ENCODE results near the gene SHISAL1.

SHISAL1 gene

DNA sequence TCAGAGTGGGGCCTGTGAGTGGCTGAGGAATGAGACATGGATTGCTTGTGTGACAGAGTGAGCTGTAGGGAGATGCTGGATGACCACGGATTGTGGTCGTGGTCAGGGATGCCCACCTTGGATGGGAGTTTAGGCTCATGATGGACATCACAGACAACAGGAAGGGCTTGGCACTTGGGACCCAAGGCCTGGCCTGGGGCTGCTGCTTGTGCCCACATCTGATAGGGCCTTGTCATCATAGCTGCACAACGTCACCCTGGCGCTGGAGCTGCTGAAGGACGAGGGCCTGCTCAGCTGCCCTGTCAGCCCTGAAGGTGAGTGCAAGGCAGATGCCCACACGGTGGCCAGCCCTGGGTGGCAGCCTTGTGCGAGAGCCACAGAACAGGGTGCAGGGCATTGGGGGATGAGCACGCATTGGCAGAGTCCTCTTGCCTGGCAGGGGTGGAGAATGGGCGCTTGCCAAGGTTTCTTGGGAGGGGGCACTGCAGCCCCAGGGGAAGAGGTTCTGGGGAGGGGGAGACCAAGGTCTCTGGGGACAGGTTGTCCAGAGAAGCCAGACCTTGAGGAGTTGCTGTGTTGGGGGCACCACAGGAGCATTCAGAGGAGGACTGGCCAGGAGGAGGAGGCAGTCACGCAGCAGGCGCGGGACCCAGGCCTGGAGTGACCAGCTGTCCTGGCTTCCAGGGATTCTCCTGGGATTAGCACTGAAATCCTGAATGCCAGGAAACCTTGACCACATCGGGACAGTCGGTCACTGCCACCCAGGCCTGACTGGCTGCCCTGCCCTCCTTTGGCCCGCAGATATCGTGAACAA is 107.0 kb downstream of the SHISAL1 start:
- DNase-seq = no peak

DNA sequence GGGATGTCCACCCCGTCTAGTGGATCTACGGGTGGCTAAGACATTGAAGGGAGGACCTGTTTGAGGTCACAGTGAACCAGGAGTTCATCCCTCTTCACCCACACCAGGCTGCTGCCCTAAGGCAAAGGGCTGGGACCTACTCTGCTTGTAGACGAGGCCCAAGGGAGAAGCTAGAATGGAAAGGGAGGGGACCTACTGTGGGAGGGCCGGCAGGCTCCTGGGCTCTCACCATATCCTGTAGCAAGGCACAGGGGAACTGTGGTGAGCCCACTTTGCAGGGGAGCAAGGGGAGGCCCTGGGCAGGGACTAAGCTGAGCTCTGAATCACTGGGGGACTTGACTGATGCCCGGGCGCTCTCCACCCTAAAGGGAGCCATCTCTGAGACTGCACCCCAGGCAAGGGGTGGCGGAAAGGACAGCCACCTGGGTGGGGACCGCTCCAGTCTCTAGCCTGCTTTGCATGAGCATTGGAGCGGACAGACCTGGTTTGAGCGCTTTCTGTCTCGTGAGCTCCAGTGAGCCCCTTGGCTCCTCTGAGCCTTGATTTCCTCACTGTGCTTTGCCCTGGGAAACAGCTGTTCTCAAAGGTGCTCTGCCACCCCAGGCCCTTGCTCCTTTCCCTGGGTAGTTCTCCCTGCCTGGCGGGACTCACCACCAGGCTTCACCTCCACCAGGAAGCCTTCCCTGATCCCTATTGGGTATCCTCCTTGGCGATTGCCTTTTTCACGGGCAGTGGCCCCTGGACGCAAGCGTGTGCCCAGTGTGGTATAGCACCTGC is 107.8 kb downstream of the SHISAL1 start:
- DNase-seq = no peak

DNA sequence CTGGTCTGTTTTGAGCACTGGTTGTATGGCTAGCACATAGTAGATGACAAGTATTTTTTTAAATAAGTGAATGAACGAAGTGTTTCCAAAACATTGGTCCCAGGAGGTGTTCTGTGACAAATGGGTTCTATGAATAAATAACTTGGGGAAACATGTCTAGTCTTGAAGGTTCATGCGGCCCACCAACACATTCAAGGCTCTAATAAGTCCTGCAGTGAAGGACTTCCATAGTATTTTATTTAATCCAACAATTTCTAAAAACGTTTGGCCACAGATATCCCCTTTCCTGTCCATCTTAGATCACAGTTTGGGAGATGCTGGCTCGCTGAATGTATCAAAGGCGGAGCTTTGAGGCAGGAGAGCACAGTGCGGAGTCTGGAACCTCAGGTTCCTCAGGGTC is 109.5 kb downstream of the SHISAL1 start:
- DNase-seq = no peak

DNA sequence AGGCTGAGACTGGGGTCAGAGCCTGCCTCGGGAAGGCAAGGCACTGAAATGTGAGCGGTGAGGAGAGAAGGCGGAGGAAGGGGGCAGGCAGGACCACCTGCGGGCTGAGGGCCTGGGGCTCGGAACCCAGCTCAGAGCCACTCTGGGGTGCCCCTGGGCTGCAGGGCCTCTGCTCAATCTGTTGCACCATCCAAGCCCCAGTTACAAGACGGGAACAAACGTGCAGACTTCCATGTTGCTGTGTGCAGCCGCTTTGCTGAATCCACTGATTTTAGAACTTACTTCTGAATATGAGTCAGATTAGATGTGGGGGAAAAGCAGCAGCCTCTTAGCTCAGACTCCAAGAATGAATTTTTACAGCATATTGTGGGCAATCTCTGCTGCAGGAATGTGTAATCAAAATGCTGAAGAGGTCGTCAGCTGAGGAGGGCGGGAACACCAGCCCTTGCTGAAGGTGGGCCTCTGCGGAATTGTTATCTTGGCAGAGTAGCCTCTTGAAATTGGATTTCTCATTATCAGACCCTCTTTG is 110.4 kb downstream of the SHISAL1 start:
- no peak for DNase-seq

DNA sequence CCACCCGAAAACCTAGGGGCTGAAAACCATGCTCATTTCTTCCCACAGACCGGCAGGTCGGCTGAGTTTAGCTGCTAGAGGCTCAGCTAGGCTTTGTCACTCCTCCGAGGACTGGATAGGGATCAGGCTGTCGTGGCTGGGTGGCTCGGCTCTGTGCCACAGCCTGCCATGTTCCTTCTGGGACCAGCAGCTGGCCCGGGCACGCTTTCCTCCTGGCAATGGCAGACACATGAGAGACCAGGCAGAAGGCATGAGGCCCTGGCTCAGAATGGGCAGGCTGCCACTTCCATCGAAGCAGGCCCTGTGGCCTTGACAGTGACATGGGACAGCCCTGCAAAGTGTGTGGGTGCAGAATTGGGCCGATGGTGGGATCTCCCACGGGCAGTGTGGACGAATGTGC is 111.1 kb downstream of the SHISAL1 start:
- no peak for DNase-seq

DNA sequence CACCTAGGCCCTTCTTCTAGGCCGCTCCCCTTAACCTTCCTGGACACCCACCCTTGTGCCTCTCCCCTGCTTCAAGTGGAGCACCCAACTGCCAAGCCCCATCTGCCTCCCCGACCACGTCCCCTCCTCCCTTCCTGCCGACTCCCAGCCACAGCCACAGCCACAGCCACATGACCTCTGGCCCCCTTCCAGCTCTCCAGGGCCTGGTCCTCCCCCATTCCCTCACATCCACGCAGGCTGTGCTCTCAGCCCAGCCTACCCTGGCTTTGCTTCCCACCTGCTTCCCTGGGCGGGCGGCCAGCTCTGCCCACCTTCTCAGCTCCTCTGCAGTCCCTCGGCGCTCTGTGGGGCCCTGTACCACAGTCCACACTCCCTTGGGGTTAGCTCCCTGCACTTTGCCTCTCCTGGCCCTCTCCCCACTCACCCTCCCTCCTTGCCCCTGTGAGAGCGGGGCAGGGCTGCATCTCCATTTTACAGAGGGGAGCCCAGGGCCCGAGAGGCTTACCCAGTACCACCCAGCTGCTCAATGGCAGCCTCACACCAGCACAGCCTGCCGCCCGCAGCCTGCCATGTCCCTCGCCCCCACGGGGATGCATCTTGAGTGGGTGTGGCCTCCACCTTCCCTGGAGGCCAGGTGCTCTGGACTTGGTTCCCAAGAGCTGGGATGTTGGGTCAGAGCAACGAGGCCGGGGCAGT is 111.7 kb downstream of the SHISAL1 start:
- no peak for DNase-seq

DNA sequence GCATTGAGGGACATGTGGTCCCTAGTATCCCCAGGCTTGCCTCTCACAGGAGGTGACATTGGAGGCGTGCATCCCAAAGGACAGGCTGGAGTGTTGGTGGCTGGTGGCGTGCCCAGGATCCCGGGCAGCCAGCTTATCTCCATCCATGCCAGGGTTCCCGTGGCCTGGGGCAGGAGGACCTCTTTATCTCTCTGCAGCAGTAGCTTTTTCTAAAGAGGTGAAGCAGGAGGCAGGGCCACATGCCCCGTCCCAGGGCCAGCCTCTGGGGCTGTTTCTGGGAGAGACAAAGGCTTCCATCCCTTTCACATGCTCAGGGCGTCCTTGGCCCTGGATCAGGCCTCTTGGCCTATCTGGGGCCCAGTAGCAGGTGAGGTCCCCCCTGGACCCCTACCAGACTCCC is 112.3 kb downstream of the SHISAL1 start:
- DNase-seq = no peak

DNA sequence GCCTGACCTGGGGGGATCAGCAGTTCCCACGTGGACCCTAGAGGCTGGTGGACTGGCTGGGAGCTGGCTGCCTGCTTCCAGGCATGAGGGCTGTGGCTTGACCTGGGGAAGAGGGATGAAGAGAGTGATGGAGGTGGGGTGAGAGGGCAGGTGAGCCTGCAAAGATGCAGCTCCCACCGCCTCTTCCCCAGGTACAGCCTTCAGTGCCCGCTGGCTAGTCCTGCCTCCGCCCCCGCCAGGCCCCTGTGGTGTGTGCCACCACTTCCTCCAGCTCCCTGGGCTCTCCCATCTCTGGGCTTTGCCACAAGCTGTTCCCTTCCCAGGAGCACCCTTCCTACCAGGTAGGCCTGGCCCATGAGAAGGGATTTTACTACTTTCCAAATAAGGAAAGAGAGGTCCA is 112.9 kb downstream of the SHISAL1 start:
- DNase-seq = no peak

DNA sequence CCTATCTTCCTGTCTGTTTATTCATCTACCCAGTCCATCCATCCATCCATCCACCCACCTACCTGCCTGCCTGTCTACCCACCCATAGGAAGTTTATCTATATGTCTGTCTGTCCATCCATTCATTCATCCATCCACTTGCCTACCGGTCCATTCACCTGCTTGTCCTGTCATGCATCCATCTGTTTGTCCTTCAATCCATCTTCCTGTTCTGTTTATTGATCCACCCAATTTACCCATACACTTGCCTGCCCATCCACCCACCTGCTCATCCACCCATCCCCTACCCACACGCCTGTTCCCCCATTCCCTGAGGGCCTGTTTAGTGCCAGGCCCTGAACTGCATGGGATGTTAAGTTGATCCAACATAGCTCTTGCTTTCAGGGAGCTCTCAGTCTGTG is 113.6 kb downstream of the SHISAL1 start:
- no peak for DNase-seq

DNA sequence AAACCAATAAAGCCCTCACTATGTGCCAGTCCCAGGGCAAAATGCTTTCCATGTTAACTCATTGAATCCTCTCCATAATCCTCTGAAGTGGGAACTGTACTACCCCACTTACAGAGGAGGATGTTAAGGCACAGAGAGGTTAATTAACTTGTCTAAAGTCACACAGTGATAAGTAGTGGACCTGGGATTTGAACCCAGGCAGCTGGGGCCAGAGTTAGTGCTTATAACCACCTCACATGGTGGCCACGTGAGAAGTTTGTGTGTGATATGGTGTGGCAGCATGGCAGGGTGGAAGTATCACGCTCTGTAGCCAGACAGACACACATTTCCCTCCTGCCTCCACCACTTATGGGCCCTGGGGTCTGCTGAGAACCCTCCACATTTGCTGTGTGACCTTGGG is 115.5 kb downstream of the SHISAL1 start:
- no peak for DNase-seq

DNA sequence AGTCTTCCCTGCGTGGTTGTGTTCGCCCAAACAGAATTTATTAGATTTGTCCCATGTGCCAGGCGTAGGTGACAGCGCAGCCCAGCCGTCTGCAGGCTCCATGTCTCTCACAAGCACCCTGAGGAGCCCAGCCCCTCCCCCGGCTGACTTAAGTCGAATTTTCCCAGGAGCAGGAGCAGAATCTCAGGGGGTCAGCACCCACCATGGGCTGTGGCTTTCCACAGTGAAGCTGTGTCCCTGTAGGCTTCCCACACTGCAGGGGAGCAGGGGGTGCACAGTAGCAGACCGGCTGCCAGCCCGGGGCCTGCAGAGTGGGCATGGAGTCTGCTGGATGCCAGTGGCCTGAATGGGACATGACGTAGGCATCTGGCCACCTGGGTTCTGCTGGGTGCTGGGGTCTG is 116.0 kb downstream of the SHISAL1 start:
- no peak for DNase-seq

DNA sequence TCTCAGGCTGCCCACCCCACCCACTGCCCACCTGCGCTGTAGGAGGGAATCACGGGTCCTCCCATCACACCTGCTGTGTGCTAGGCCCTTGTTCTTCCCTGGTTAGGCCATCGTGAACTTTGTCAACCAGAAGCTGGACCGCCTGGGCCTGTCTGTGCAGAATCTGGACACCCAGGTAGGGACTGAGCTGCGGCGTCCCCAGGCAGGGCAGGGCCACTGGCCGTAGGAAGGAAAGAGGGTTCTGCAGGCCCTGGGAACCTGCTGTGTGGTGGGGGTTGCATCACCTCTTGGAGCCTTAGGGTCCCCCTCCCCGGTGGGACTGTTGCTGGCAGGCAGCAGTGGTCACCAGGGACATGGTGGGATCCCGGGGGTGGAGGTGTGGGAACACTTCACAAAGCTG is 116.5 kb downstream of the SHISAL1 start:
- DNase-seq = no peak

DNA sequence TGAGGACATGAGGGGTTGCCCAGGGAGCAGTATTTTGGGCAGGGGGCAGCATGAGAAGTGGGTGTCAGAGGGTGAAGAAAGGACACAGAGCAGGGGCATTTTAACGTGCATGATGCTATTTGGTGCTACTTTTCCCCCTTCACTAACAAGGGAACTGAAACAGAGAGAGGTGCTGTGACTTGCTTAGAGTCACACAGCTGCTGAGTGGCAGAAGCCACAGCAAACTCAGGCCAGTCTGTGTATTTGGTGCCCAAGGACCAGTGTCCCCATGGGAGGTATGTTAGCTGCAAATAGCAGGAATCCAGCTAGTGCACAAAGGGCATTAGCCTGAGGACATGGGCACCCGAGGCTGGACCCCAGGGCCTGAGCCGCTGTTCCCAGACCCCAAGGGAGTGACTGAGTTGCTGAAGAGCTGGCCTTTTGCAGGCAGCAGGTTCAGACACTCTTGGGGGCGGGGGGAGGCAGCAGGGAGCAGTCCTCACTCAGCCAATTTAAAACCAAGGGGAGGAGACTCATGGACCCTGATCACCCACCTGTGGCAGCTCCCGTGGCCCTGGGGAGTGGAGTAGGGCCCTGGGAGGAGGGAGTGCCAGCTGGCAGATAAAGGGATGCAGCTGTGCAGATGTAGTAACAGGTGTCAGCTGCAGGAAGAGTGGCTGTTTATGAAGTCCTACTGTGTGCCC is 117.4 kb downstream of the SHISAL1 start:
- DNase-seq = no peak

DNA sequence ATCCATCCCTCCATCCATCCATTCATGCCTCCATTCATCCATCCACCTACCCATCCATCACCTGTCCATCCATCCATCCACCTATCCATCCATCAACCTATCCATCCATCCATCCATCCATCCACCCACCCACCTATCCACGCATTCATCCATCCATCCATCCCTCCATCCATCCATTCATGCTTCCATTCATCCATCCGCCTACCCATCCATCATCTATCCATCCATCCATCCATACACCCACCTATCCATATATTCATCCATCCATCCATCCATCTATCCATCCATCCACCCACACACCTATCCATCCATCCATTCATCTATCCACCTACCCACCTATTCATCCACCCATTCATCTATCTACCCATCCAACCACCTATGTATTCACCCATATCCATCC is 118.2 kb downstream of the SHISAL1 start:
- DNase-seq = no peak
